Fibroblast of mammary gland (primary cell): ENCODE data around the gene LEPROT.

Source experiments
- DNase-seq: peaks from one replicate; pipeline ENCODE4 v3.0.0-alpha.2; 2010; ENCODE audit warnings: low read depth
- H3K4me3 ChIP-seq: 2 replicates; pipeline ENCODE4 v1.5.1; 2011; ENCODE audit warnings: low read depth, mild to moderate bottlenecking, low read length, moderate library complexity; ENCODE audit not compliant: control insufficient read depth
- TF ChIP-seq, protein P1 (sequence below): conservative IDR thresholded peaks from 2 replicates; pipeline ENCODE4 v1.5.1; 2011; ENCODE audit warnings: low read depth, low read length, inconsistent platforms; ENCODE audit not compliant: control insufficient read depth, insufficient read depth

The LEPROT gene

DNA sequence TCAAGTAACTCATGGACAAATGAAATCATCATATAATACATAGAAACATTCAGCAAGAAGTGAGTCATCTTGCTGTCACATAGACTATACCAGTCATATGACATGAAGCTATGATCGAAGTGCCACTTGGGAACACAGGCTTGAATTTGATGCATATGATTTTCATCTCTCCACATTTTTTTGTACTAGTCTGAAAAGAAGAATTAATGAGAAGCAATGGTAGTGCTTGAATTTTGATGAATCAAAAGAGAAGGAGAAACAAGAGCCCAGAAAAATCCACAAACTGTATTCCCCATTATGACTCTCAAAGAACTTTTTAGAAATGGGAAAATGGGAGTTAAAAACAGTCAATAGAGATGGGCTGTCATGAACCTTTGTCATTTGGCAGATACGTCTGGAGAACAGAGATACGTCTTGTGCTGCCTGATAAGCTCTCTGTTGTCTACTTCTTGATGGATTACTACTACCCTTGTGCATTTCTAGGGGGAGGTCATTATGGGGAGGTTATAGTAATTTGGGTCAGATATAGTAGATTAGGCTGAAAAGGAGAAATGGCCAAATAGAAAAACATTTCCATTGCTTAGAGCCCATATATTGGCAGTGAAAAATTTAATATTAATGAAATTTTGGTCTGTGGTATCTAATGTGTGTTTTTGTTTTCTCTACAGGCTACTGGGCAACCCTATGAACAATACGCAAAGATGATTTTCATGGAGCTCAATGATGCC, 8.0 kb upstream of the LEPROT start:
- no peak for DNase-seq
- TF ChIP-seq, protein P1, sequence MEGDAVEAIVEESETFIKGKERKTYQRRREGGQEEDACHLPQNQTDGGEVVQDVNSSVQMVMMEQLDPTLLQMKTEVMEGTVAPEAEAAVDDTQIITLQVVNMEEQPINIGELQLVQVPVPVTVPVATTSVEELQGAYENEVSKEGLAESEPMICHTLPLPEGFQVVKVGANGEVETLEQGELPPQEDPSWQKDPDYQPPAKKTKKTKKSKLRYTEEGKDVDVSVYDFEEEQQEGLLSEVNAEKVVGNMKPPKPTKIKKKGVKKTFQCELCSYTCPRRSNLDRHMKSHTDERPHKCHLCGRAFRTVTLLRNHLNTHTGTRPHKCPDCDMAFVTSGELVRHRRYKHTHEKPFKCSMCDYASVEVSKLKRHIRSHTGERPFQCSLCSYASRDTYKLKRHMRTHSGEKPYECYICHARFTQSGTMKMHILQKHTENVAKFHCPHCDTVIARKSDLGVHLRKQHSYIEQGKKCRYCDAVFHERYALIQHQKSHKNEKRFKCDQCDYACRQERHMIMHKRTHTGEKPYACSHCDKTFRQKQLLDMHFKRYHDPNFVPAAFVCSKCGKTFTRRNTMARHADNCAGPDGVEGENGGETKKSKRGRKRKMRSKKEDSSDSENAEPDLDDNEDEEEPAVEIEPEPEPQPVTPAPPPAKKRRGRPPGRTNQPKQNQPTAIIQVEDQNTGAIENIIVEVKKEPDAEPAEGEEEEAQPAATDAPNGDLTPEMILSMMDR, result no peak
- H3K4me3 ChIP-seq, result no peak overlapping the region

DNA sequence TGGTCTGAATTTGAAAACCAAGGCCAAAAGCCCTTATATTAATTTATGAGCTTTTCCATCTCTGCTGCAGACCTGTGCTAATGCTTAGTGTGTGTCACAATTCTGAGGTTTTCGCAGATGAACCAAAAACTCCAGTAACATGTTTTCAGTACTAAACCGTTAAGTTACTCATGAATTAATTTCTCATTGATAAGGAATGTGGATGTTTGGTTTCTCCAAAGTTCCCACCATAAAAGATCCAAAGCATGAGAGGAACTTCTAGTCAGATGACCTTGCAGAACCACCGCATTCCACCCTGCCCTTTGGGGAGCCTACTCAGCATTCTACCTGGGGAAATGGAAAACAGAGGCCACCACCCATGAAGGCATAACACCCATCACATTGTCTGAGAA, 7.5 kb upstream of the LEPROT start:
- H3K4me3 ChIP-seq, result no peak overlapping the region
- TF ChIP-seq, protein P1, result no peak
- peak; percentile 70 for DNase-seq

DNA sequence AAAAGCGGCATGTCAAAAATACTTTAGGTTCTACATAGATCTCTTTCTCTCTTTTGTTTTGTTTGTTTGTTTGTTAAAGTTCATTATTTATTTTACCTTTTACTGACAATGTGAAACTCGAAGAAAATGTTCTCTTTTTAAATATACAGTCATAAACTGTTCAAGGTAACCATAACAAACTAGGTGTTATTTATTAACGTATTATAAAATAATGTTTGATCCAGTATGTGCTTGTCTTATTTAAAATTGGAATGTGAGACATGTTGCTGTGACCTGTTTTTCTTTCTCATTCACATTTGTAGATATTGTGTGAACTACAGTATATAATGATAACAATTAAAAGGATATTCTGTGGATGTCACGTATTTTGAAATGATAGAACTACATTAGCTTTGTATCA, 5.9 kb upstream of the LEPROT start:
- no peak overlapping the region for H3K4me3 ChIP-seq
- TF ChIP-seq, protein P1, result no peak
- DNase-seq, result no peak

DNA sequence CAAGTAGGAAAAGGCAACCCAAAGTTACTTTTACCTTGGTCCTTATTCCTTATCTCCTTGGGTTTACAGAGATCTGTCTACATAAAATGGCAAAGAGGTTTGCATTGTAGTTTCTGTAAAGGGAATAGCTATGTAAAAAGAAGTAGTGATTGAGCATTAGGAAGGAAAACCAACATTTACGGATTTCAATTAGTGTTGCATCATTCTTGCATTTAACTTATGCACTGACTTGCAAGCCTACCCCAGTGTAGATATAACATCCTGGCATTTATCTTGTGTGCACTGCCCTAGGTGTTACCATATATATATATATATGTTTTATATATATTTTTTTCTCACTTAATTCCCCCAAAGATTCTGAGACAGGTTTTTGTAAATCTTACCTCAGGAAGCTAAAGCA, 3.7 kb upstream of the LEPROT start:
- H3K4me3 ChIP-seq, result no peak overlapping the region
- TF ChIP-seq, protein P1, result no peak
- no peak for DNase-seq

DNA sequence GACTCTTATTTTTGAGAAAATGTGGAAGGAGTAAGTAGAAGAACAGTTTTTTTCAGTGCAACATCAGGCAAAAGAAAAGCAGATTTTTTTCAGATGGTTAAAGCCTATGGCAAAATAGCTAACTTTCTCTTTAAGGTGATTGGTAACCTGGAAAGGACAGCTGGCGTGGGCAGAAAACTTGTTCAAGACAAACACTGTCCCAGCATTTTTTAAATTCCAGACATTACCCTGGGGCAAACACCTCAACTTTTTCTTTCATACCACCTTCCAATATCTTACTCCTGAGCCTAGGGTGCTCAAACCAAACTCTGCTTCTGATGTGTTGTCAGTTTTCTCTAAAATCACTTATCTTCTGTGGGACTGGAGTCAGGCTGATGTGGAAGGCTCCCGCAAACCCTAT, 2.7 kb upstream of the LEPROT start:
- TF ChIP-seq, protein P1, result no peak
- DNase-seq, result no peak
- H3K4me3 ChIP-seq, result no peak overlapping the region

DNA sequence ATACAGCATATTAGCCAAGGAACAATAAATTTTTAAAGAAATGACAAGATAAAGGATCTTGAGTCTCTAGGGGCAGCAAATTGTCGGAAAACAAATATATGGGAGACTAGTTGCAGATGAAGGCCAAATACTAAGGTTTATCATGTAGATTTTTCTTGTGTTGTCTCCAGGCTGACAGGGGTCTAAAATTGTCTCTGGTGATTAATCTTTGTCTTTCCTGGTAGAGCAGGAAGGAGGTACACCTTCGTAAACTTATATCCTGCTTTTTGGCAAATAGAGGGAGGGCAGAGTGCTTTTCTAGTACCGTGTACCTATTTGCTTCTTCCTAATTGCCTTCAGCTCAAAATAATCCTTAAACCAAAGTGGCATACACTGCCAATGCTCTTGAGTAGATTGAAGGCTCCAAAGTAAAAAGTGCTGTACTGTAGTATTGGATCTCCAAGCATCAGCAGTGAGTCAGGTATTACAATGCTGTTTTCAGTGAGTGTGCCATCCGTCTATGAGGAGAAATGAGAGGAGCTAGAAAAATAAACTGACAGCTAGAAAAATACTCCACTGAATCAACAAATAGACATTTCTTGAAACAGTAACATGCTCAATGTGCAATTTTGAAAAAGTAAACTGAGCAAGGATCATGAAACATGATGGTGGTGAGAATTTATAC, 1.8 kb upstream of the LEPROT start:
- TF ChIP-seq, protein P1, result no peak
- H3K4me3 ChIP-seq, result no peak overlapping the region
- no peak for DNase-seq
